Epithelial cell of esophagus (primary cell): ENCODE measurements around the gene INPP5E.
A peak's percentile ranks its signal among the peaks of the same experiment; 100 is the strongest.

ENCODE experiments used
- DNase-seq: peaks from one replicate; pipeline ENCODE4 v3.0.0; 2010; ENCODE audit warnings: low read depth
- H3K4me3 ChIP-seq: 2 replicates; pipeline ENCODE4 v1.5.1; 2011; ENCODE audit warnings: mild to moderate bottlenecking, low read length, control low read depth
- TF ChIP-seq, protein P1 (sequence below): IDR thresholded peaks from 2 replicates; pipeline ENCODE4 v1.5.1; 2011; ENCODE audit warnings: low read depth, mild to moderate bottlenecking, low read length, control low read depth, inconsistent platforms; ENCODE audit not compliant: insufficient read depth; ENCODE audit errors: missing control alignments

INPP5E gene

GRCh38 chr9:136403538-136403914, 36.1 kb downstream of the INPP5E start:
- DNase-seq, result no peak
- no peak overlapping the region for H3K4me3 ChIP-seq
- TF ChIP-seq, protein P1, sequence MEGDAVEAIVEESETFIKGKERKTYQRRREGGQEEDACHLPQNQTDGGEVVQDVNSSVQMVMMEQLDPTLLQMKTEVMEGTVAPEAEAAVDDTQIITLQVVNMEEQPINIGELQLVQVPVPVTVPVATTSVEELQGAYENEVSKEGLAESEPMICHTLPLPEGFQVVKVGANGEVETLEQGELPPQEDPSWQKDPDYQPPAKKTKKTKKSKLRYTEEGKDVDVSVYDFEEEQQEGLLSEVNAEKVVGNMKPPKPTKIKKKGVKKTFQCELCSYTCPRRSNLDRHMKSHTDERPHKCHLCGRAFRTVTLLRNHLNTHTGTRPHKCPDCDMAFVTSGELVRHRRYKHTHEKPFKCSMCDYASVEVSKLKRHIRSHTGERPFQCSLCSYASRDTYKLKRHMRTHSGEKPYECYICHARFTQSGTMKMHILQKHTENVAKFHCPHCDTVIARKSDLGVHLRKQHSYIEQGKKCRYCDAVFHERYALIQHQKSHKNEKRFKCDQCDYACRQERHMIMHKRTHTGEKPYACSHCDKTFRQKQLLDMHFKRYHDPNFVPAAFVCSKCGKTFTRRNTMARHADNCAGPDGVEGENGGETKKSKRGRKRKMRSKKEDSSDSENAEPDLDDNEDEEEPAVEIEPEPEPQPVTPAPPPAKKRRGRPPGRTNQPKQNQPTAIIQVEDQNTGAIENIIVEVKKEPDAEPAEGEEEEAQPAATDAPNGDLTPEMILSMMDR, result no peak

GRCh38 chr9:136402067-136402466, 37.6 kb downstream of the INPP5E start:
- DNase-seq, result no peak
- TF ChIP-seq, protein P1, result no peak
- no peak overlapping the region for H3K4me3 ChIP-seq

DNA sequence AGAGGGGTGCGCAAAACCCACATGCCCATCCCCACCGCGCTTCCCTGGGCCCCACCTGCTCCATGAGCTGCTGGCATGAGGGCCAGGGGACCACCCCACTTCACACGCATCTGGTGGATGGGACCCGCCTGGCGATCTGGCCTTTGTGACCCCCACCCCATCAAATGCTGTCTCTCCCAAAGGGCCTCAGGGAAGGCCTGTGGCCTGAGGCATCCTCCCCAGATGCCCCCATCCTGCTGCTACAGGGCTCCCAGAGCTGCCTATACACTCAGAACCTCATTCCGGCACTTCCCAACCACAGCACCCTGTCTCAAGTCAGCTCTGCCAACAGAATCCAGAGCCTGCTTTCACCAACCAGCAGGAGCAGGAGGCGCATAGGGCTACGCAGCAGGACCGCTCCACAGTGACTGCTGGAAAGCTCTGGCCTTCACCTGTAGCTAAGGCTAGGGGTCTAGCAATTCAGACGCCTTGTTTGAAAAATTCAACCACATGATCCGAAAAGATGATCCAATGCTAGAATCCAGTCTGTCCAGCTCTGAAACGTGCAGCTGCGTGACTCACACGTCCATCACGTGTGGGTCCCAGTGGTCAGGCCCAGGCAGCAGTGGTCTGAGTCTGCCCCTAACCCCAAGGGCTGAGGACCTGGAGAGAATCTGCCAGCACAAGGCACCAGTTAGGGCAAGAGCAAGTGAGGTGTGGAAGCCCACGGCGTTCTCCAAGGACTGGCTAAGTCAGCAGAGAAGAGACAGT, 38.3 kb downstream of the INPP5E start:
- DNase-seq, result peak; percentile 24
- no peak overlapping the region for H3K4me3 ChIP-seq
- TF ChIP-seq, protein P1, result no peak

GRCh38 chr9:136400038-136400834, 39.4 kb downstream of the INPP5E start, which contains the start of gene SNAPC4:
SNAPC4 (minus strand) TSS chr9:136400170; CDS start chr9:136398428, 1,742 bp downstream.
- TF ChIP-seq, protein P1, result peak; percentile 41

GRCh38 chr9:136399176-136400037, 40.2 kb downstream of the INPP5E start:
- TF ChIP-seq, protein P1, result no peak
- peak overlapping the region; percentile 71 for H3K4me3 ChIP-seq
- DNase-seq, result peak; percentile 27

More at GRCh38 chr9:136400038-136400834, 39.4 kb downstream of the INPP5E start, which contains the start of gene SNAPC4:
- peak within 1 kb of the TSS; percentile 71 for H3K4me3 ChIP-seq
- DNase-seq, result peak; percentile 89

DNA sequence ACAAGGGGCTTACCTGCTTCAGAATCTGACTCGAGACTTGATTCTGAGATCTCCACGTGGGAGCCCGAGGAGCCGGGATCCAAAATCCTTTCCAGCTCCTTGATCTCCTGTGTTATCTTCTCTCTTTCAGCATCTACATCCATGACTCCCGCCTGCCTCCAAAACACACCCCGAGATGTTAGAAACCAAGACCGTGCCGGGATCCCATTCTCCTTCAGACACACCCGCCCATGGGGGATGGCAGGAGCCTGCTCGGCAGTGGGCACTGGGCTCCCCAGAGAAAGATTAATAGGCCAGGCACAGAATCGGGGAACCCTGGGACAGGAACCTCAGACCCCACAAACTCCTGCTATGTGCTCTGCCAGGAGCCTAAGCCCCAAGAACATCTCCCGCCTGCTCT, 41.4 kb downstream of the INPP5E start:
- TF ChIP-seq, protein P1, result no peak
- H3K4me3 ChIP-seq, result no peak overlapping the region
- no peak for DNase-seq
